PFSK-1 (cell line): Measurements from ENCODE around the gene SORL1-AS1.

Experiments
- FOXP2 ChIP-seq: optimal IDR thresholded peaks from 2 replicates; pipeline ENCODE3; 2011; ENCODE audit warnings: borderline replicate concordance, control low read depth, inconsistent platforms; ENCODE audit not compliant: insufficient read depth; ENCODE audit errors: extremely low read length, extremely low read depth
- POLR2AphosphoS5 ChIP-seq: IDR thresholded peaks from 2 replicates; pipeline ENCODE4 v1.6.1; 2012; ENCODE audit warnings: low read depth, mild to moderate bottlenecking, control low read depth, low read length, moderate library complexity
- REST ChIP-seq, 2 experiments: IDR thresholded peaks; 2 replicates each; pipeline versions ENCODE4 v1.6.1 to v1.8.0; 2011 to 2012; ENCODE audit warnings: low read depth in 2 of 2, low read length in 2 of 2, control low read depth in 1 of 2, inconsistent platforms in 1 of 2, mild to moderate bottlenecking in 1 of 2, moderate library complexity in 1 of 2; ENCODE audit not compliant: insufficient read depth in 1 of 2
- SIN3A ChIP-seq: IDR thresholded peaks from 2 replicates; pipeline ENCODE4 v1.6.1; 2012; ENCODE audit warnings: mild to moderate bottlenecking, low read length, moderate library complexity, borderline replicate concordance; ENCODE audit not compliant: insufficient read depth
- TAF1 ChIP-seq: IDR thresholded peaks from 2 replicates; pipeline ENCODE4 v1.6.1; 2012; ENCODE audit warnings: low read length, control low read depth, borderline replicate concordance; ENCODE audit not compliant: insufficient read depth

- no peak for TF ChIP-seq REST (IDR thresholded peaks at IDR 0.05; ENCODE audit: insufficient read depth in 1 of 2, low read depth in 2 of 2, low read length in 2 of 2)
- TF ChIP-seq TAF1, result no peak
- no peak for TF ChIP-seq POLR2AphosphoS5
- TF ChIP-seq FOXP2, result no peak
- no peak for TF ChIP-seq SIN3A
These were observed 2.3 kb upstream of the SORL1-AS1 start for GRCh38 chr11:121455115-121455514.
